Adrenal gland (tissue), 5 donors: ENCODE results near the gene KRTAP25-1.

ENCODE experiments used
- POLR2A ChIP-seq, 2 donors: fragments of 450-650 bp; IDR thresholded peaks; one replicate each; pipeline ENCODE4 v1.6.1; 2017; ENCODE audit warnings: antibody characterized with exemption in 2 of 2, mild to moderate bottlenecking in 2 of 2, moderate library complexity in 1 of 2
- TF ChIP-seq, protein P1 (sequence below), 6 experiments: fragments of 450-650 bp in 4 of 6; fragments of 200-600 bp in 2 of 6; sonication (generic) in 1 of 6; IDR thresholded peaks; 1 replicate in 5 of 6; 2 replicates in 1 of 6; pipeline versions ENCODE4 v1.5.1 to v1.8.0; 2016 to 2021; ENCODE audit warnings: antibody characterized with exemption in 6 of 6, mild to moderate bottlenecking in 2 of 6, moderate library complexity in 1 of 6
- donor health status: DM: no; HTN: no; CAD: no.

DNA sequence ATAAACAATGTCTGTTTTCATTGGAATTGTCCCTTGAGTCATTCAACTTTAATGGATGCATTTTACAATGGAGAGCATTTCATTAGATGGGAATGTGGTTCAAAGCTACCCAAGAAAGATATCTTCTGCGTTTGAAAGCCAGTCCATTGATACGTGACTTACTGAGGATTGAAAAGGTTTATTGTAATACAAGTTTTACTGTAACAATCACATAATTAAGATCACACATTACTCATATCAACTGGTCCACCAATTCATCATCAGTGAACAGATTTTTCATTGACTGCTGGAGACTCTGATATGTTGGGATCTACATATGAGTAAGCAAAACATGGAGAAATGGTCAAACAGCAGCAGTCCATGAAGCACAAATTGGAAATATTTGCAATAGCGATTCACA, 39.4 kb downstream of the KRTAP25-1 start:
- TF ChIP-seq, protein P1, sequence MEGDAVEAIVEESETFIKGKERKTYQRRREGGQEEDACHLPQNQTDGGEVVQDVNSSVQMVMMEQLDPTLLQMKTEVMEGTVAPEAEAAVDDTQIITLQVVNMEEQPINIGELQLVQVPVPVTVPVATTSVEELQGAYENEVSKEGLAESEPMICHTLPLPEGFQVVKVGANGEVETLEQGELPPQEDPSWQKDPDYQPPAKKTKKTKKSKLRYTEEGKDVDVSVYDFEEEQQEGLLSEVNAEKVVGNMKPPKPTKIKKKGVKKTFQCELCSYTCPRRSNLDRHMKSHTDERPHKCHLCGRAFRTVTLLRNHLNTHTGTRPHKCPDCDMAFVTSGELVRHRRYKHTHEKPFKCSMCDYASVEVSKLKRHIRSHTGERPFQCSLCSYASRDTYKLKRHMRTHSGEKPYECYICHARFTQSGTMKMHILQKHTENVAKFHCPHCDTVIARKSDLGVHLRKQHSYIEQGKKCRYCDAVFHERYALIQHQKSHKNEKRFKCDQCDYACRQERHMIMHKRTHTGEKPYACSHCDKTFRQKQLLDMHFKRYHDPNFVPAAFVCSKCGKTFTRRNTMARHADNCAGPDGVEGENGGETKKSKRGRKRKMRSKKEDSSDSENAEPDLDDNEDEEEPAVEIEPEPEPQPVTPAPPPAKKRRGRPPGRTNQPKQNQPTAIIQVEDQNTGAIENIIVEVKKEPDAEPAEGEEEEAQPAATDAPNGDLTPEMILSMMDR (IDR thresholded peaks at IDR 0.05) = no peak
- TF ChIP-seq POLR2A (IDR thresholded peaks at IDR 0.05) = no peak
